Esophagus squamous epithelium (tissue), 5 donors: ENCODE measurements around the gene WNT2. TPM values are rescaled to one million over a fixed set of nuclear protein-coding genes. Genes with fewer than 3 reads are reported as not detected.

Experiments used
- DNase-seq: peaks from one replicate; lab custom pipeline; 2025; lab: John Stamatoyannopoulos, UW
- H3K27ac ChIP-seq, 4 donors: fragments of 200-600 bp; sonication (generic); one replicate each; pipeline ENCODE4 v1.5.1; 2016 to 2019; ENCODE audit warnings: mild to moderate bottlenecking in 1 of 4
- H3K27me3 ChIP-seq, 4 donors: fragments of 200-600 bp; sonication (generic); 1 replicate in 3 of 4; 2 replicates in 1 of 4; pipeline versions ENCODE4 v1.5.1 to v1.6.0; 2017 to 2021; ENCODE audit warnings: antibody characterized with exemption in 1 of 4
- H3K36me3 ChIP-seq, 3 donors: fragments of 200-600 bp; sonication (generic); one replicate each; pipeline ENCODE4 v1.5.1; 2016 to 2019
- H3K4me1 ChIP-seq, 3 donors: fragments of 200-600 bp; sonication (generic); one replicate each; pipeline ENCODE4 v1.5.1; 2017 to 2019
- H3K4me3 ChIP-seq, 4 donors: fragments of 200-600 bp; sonication (generic); 1 replicate in 3 of 4; 2 replicates in 1 of 4; pipeline ENCODE4 v1.5.1; 2016 to 2019; ENCODE audit warnings: mild to moderate bottlenecking in 2 of 4, moderate library complexity in 1 of 4
- H3K9me3 ChIP-seq, 3 donors: fragments of 200-600 bp; sonication (generic); one replicate each; pipeline ENCODE4 v1.5.1; 2016 to 2019
- POLR2A ChIP-seq, 4 donors: fragments of 450-650 bp; IDR thresholded peaks; one replicate each; pipeline ENCODE4 v1.6.1; 2017; ENCODE audit warnings: antibody characterized with exemption in 4 of 4, mild to moderate bottlenecking in 4 of 4, moderate library complexity in 3 of 4
- WGBS, 2 donors: methylation state at CpG; one replicate each; pipeline ENCODE4 v1.1.5; 2018; 5-methylcytosine and 5-hydroxymethylcytosine counted together
- intact Hi-C: fragments of 100-400 bp; cut with DNase I; formaldehyde crosslinking; loops from one replicate; pipeline ENCODE4 v1.15.0; 2022
- total RNA-seq, 4 donors: library from RNA; depleted of rRNA; stranded (reverse); fragments of >200 nt; gene quantifications; one replicate each; pipeline ENCODE4 v1.1.0, GENCODE V29; 2016
- TF ChIP-seq, protein P1 (sequence below), 6 experiments: fragments of 450-650 bp in 4 of 6; fragments of 200-600 bp in 2 of 6; sonication (generic) in 2 of 6; IDR thresholded peaks; one replicate each; pipeline ENCODE4 v1.5.1; 2016 to 2019; ENCODE audit warnings: antibody characterized with exemption in 6 of 6, mild to moderate bottlenecking in 4 of 6, moderate library complexity in 4 of 6
- donor health status: DM: yes; HTN: yes; CAD: no.

Gene WNT2
- total RNA-seq, 4 donors from 2014 or later: not detected

DNA sequence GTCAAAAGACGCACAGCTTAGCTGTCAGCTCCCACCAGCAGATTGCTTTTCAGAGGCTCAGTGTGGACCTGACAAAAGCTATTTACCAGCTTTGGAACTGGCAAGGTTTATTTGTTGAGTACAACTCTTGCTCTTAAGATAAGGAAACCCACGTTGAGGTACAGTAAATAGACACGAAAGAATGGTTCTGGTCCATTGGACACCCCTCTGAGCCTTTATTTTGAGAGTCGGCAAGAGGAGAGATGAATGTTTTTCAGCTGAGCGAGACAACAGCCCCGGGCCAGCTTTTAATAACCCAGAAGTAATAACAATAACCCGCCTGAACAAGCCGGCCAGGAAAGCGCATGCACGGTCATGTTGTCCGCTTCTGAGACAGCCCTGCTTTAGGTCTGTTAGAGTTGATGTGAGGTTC is 49.0 kb downstream of the WNT2 start:
- intact Hi-C loops: no loop called here
- H3K27ac ChIP-seq: no peak overlapping the region
- H3K9me3 ChIP-seq: no peaks in the 10 kb centered on the region
- peaks cover 0 to 7% (median 0%) of the 10 kb centered on the region in 4 donors for H3K27me3 ChIP-seq
- WGBS, 2 donors: 23 to 29% methylated on average over 11 of the region's 11 CpGs
- H3K36me3 ChIP-seq: no peaks in the 10 kb centered on the region
- peaks cover 0 to 13% (median 3%) of the 10 kb centered on the region in 3 donors for H3K4me1 ChIP-seq
- TF ChIP-seq, protein P1, sequence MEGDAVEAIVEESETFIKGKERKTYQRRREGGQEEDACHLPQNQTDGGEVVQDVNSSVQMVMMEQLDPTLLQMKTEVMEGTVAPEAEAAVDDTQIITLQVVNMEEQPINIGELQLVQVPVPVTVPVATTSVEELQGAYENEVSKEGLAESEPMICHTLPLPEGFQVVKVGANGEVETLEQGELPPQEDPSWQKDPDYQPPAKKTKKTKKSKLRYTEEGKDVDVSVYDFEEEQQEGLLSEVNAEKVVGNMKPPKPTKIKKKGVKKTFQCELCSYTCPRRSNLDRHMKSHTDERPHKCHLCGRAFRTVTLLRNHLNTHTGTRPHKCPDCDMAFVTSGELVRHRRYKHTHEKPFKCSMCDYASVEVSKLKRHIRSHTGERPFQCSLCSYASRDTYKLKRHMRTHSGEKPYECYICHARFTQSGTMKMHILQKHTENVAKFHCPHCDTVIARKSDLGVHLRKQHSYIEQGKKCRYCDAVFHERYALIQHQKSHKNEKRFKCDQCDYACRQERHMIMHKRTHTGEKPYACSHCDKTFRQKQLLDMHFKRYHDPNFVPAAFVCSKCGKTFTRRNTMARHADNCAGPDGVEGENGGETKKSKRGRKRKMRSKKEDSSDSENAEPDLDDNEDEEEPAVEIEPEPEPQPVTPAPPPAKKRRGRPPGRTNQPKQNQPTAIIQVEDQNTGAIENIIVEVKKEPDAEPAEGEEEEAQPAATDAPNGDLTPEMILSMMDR (IDR thresholded peaks at IDR 0.05): no peak
- no peak for TF ChIP-seq POLR2A (IDR thresholded peaks at IDR 0.05)
- no peak for DNase-seq
- no peak overlapping the region for H3K4me3 ChIP-seq

DNA sequence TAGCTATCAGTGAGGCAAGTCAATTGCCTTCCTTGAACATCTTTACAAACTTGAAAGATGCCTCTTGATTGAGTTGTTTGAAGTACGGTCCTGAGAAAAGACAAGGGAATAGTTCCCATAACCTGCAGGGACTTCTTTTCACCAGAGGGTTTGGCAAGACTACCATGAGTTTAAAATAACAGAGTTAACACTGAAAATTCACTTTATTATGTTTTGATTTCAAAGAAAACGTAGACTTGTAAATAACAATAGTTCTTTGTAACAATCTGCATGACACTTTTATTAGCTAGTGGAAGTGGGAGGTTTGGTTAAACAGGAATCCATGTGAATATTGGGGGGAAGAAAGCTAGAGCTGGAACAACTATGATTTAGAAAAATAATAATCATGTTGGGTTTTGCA is 49.5 kb downstream of the WNT2 start:
- Histone ChIP-seq H3K36me3 (no peaks in the 10 kb centered on the region), H3K4me3 (no peak overlapping the region), H3K27me3 (peaks cover 0 to 7% (median 0%) of the 10 kb centered on the region in 4 donors), H3K27ac (no peak overlapping the region), H3K9me3 (no peaks in the 10 kb centered on the region), H3K4me1 (peaks cover 0 to 13% (median 3%) of the 10 kb centered on the region in 3 donors)
- DNase-seq: no peak
- intact Hi-C loops: no loop called here
- TF ChIP-seq, protein P1 (IDR thresholded peaks at IDR 0.05): no peak
- no peak for TF ChIP-seq POLR2A (IDR thresholded peaks at IDR 0.05)
- WGBS, 2 donors: 35 to 36% methylated on average over 2 of the region's 2 CpGs

DNA sequence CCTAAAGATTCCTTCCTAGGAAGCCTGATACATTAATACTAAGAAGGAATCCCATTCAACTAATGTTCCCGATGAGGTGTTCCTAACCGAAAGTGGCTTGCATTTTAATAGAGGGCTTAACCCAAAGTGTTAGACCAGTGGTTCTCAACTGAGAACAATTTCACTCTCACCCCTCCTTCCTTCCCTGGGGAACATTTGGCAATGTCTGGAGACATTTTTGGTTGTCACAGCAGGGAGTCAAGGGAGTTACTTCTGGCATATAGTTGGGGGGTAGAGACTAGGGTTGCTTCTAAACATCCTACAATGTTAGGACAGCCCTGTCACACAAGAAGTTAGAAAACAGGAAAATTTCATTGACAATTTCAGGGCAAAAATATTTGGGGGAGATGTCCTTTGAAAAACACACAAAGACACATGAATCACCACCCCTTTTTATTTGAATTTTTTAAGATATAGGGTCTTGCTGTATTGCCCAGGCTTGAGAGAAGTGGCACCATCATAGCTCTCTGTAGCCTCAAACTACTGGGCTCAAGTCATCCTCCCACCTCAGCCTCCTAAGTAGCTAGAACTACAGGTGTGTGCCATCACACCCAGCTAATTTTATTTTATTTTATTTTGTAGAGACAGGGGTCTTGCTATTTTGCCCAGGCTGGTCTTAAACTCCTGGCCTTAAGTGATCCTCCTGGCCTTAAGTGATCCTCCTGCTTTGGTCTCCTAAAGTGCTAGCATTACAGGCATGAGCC is 50.7 kb downstream of the WNT2 start:
- no peak overlapping the region for H3K4me3 ChIP-seq
- DNase-seq: no peak
- intact Hi-C loops: no loop called here
- H3K36me3 ChIP-seq: no peaks in the 10 kb centered on the region
- H3K27me3 ChIP-seq: peaks cover 0 to 7% (median 0%) of the 10 kb centered on the region in 4 donors
- WGBS, 2 donors: 83 to 87% methylated on average over 2 of the region's 2 CpGs
- H3K27ac ChIP-seq: no peak overlapping the region
- peaks cover 0 to 13% (median 3%) of the 10 kb centered on the region in 3 donors for H3K4me1 ChIP-seq
- H3K9me3 ChIP-seq: no peaks in the 10 kb centered on the region
- TF ChIP-seq, protein P1 (IDR thresholded peaks at IDR 0.05): no peak
- no peak for TF ChIP-seq POLR2A (IDR thresholded peaks at IDR 0.05)

DNA sequence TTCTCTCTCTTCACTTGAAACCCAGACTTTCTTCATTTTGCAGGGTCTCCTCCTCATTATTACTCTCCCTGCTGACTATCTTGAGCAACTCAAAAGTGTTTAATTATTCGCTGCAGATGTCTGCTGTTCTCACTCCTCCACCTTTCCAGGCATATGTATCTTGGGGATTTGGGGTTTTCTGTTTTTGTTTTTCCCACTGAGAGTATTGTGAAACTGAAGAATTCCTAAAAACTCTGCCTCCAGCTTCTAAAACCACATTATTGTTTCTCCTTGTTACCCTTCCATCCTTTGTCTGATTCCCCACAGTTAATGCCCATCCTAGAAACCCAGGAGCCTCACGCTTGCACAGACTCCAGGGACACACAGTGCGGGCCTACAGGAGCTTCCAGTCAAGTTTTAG is 51.3 kb downstream of the WNT2 start:
- H3K4me3 ChIP-seq: no peak overlapping the region
- peaks cover 0 to 7% (median 0%) of the 10 kb centered on the region in 4 donors for H3K27me3 ChIP-seq
- intact Hi-C loops: no loop called here
- no peaks in the 10 kb centered on the region for H3K36me3 ChIP-seq
- 86 to 93% methylated on average over 3 of the region's 3 CpGs for WGBS, 2 donors
- H3K4me1 ChIP-seq: peaks cover 0 to 13% (median 3%) of the 10 kb centered on the region in 3 donors
- no peak for DNase-seq
- no peak overlapping the region for H3K27ac ChIP-seq
- TF ChIP-seq, protein P1 (IDR thresholded peaks at IDR 0.05): no peak
- no peak for TF ChIP-seq POLR2A (IDR thresholded peaks at IDR 0.05)
- no peaks in the 10 kb centered on the region for H3K9me3 ChIP-seq

DNA sequence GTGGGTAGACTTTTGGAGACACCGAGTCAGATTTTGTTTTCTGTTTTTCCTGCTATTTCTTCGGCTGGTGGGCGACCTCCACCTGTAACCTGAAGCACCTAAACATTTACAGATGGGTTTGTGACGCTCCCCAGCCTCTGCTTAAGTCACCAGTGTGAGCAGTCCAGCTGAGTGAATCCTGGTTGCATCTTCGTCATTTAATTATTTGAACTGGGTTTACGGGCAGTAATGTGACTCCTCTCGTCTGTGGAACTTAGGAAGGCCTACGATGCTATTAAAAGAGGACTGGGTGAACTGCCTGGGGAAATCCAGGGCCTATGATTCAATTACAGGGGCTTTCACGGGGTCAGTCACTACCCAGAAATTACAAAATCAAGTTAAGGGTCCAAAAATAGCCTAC is 52.5 kb downstream of the WNT2 start:
- Histone ChIP-seq H3K27me3 (peaks cover 0 to 7% (median 0%) of the 10 kb centered on the region in 4 donors), H3K4me1 (peaks cover 0 to 13% (median 3%) of the 10 kb centered on the region in 3 donors), H3K36me3 (no peaks in the 10 kb centered on the region), H3K27ac (no peak overlapping the region), H3K4me3 (no peak overlapping the region), H3K9me3 (no peaks in the 10 kb centered on the region)
- no peak for DNase-seq
- TF ChIP-seq, protein P1 (IDR thresholded peaks at IDR 0.05): no peak
- TF ChIP-seq POLR2A (IDR thresholded peaks at IDR 0.05): no peak
- WGBS, 2 donors: 71 to 77% methylated on average over 8 to 9 of the region's 9 CpGs
- intact Hi-C loops: no loop called here
